ENCODE data around the gene IRS2.
"Not testable (repeated sequence)": the region's sequence is repeated elsewhere in the genome, so short reads cannot be mapped to it uniquely, and the experiment has no call there.

Gene IRS2

DNA sequence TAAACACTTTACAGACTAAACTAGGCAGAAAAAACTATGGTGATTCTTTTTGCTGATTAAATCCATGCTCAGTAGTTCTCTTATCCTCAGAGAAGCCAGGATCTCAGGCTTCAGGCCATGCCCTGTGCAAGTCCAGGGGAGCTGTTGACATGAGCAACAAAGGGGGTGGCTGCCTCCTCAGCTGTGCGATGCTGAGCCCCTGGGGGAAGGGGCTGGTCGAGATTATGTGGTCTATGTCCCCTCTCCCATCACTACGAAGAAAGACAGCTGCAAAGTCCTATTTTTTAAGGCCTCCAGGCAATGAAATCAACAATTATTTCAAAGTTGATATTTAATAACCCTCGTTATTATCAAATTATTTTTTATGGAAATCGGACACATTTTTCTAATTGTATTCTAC, 37.0 kb downstream of the IRS2 start:
- no peak for DNase-seq

DNA sequence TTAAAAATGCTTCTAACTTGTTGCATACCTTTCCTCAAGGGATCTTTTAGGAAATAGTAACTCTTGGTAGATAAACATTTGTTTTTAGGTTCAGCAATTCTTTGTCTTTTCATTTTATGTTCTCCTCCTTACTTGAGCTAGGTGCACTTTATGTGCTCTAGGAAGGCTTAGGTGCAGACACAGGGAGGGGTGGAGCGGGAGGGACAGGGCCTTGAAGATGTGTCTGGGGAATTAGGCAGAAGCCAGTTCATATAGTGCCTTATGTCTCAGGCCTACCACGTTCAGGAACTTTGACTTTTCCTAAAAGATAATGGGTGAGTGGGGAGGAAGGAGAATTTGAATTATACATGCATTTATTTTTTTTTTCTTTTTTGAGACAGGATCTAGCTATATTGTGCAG, 37.7 kb downstream of the IRS2 start:
- no peak for DNase-seq

DNA sequence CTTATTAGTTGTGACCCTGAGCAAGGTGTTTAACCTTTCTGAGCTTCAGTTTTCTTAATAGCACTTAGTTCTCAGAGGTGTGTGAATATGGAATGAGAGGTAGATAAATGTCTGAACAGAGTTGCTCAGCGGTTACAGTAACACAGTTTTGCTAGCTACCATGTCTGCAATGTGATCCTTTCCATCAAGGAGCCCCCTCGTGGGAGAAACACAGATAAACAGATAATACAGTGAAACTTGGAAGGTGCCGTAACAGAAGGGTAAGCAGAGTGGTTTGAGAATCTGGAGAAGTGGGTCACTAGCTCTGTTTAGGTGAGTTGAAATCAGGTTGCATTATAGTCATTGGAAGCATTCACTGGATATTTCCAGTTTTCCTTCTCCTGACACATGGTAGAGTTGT, 38.9 kb downstream of the IRS2 start:
- no peak for DNase-seq

GRCh38 chr13:109746364-109746763, 40.0 kb downstream of the IRS2 start:
- DNase-seq, result no peak

GRCh38 chr13:109745702-109746101, 40.7 kb downstream of the IRS2 start:
- DNase-seq, result no peak

- no peak for DNase-seq
These were observed 41.3 kb downstream of the IRS2 start for GRCh38 chr13:109745060-109745459.

- peak; percentile 80 for DNase-seq
These were observed 41.8 kb downstream of the IRS2 start for GRCh38 chr13:109744512-109745051.

- DNase-seq, result peak; percentile 86
These were observed 42.5 kb downstream of the IRS2 start for GRCh38 chr13:109743706-109744453.

DNA sequence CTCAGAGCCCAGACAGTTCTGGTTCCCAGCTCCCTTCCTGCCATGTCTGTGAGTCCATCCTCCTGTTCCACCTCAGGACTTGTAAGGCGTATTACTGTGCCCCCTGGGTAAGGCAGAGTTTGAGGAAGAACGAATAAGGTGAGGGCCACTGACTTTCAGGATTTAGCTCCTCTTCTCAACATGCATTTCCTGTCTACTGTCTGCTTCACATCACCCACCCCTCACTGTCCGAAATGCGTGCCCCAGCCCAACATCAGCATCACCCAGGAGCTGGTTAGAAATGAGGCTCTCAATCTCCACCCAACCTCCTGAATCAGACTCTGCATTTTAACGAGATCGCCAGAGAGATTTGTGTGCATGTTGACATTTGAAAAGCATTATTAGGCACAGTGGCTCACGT, 44.4 kb downstream of the IRS2 start:
- DNase-seq, result no peak

- DNase-seq, result no peak
These were observed 45.7 kb downstream of the IRS2 start for GRCh38 chr13:109740721-109741120.

GRCh38 chr13:109740121-109740520, 46.3 kb downstream of the IRS2 start:
- DNase-seq, result no peak

GRCh38 chr13:109738298-109738746, 48.1 kb downstream of the IRS2 start:
- no peak for DNase-seq

GRCh38 chr13:109737606-109738005, 48.8 kb downstream of the IRS2 start:
- DNase-seq, result no peak

DNA sequence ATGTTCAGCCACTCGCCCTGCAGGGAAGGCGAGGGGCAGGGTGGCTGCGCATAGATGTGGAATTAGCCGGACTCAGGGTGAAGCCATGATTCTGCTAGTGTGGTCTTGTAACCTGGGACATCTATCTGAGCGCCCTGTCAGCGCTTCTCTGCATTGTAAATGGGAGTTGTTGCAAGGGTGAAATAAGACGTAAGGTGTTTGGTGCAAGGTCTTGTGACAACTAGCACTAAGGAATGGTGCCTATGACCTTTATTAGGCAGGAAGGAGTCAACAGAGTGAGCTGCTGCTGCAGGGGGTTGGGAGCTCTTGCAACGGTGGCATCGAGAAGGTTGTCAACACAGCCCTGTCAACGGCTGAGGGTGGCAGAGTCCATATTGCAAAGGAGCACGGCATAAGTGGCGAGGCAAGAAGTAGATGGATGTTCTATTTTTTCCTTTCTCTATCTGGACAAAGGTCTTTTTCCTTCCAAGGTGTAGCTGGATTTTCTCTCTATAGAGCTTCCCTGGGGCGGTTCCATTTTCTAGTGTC, 49.3 kb downstream of the IRS2 start:
- DNase-seq, result no peak

- no peak for DNase-seq
These were observed 50.9 kb downstream of the IRS2 start for GRCh38 chr13:109735436-109735966.

GRCh38 chr13:109734002-109734785, 52.2 kb downstream of the IRS2 start:
- no peak for DNase-seq

DNA sequence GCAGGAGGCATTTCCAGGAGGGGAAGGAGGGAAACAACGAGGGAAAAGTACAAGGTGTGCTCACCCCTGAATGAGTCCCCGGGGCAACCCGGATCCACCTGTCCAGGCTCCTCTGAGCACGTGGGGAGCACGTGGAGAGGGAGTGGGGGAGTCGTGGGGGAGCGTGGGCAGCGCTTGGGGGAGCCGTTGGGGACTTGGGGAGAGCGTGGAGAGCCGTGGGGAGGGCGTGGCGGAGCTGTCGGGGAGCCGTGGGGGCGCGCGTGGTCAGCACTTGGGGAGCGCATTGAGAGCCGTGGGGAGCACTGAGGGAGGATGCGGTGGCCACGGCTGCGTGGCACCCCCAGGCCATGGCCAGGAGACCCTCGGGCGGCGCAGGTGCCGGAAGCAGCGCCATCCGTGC, 52.8 kb downstream of the IRS2 start:
- no peak for DNase-seq

GRCh38 chr13:109732470-109733170, 53.8 kb downstream of the IRS2 start:
- DNase-seq, result not testable (repeated sequence)

DNA sequence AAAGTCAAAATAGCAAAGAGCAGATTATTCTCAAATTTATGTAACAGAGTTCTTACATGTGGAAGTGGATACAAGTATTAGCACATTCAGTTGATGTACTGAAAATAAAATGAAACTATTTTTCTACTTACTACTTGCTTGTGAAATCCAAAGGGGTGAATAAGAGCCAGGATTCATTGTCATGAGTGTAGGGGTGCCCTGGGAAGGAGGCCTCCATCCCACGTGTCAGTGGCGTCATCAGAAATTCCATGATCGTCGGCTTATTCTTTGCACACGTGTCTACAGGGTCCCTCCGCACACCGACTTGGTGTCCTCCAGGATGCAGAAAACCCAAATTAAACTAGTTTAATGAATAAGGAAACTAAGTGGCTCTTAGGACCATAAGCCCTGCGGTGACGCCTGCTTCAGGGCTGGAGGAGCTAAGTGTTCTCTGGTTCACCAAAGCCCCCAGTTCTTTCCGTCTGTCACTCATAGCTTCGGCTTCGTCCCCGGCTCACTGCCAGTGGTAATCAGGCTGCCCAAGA, 55.5 kb downstream of the IRS2 start:
- DNase-seq, result no peak

DNA sequence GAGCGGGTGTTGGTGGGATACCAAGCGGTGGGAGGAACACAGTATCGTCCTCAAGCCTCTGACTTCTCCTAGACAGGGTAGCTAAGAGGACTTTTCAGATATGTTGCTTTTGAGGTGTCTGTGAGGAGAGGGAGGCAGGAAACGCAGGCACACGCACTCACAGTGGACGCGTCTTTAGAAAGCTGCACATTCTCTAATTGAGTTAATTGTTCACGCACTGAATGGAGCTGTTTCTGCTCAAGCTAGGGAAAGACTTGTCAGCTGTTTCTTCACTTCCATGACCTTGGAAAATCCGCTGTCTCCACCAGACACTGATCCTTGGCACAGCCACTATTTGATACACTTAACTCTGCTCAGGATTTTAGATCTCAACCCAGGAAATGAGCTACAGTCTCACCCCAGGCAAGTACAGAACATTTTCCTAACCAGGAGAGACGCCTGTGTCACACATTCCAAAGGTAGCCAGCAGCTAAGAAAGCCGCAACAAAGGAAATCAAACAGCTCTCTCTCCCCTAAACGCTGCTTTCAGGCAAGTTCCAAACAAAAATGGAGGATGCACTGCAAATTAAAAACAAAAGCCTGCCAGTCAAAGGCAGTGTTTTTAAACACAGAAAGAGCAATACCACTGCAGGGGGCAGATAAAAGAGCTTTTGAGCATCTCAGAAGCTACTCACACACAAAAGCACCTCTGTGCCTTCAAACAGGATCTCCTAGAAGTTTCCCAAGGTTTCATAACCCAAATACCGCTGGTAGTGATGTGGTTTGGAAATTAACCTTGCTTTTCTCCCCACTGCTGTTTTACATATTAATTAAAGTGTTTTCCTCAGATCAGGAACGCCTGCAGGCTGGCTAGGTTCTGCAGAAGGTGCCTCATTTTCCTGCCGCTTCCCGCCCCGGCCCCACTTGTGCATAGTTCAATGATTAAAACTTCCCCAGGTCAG, 57.3 kb downstream of the IRS2 start:
- DNase-seq, result no peak

DNA sequence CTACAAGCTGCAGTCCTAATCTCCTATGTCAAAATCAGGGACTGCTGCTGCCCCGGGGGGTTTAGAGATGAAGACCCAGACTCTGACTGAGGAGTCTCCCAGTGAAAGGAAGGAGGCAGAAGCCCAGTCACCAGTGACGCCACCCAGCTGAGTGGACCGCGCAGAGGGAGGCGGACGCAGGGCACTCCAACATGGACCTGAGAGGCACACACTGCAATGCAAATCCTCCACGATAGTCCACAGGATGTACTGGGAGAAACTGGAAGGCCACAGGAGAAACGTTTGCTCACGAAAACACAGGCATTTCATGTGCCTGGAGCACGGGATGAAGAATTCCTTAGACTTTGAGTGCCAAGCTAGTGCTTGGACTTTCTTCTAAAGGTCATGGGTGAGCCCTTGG, 58.3 kb downstream of the IRS2 start:
- no peak for DNase-seq
